Cardiac fibroblast (primary cell): Measurements from ENCODE around the gene CAB39L.

Source experiments
- DNase-seq, 2 donors: peaks; one replicate each; pipeline versions ENCODE4 v3.0.0 to v3.0.0-alpha.2; 2010; ENCODE audit warnings: low read depth in 2 of 2
- H3K4me3 ChIP-seq, 2 donors: replicated peaks in 1 of 2; 1 replicate in 1 of 2; 2 replicates in 1 of 2; pipeline ENCODE4 v1.5.1; 2011; ENCODE audit warnings: low read depth in 2 of 2, low read length in 2 of 2, mild to moderate bottlenecking in 2 of 2, moderate library complexity in 1 of 2
- TF ChIP-seq, protein P1 (sequence below): IDR thresholded peaks from one replicate; pipeline ENCODE4 v1.5.1; 2011; ENCODE audit warnings: low read depth, mild to moderate bottlenecking, low read length, inconsistent platforms

The CAB39L gene

DNA sequence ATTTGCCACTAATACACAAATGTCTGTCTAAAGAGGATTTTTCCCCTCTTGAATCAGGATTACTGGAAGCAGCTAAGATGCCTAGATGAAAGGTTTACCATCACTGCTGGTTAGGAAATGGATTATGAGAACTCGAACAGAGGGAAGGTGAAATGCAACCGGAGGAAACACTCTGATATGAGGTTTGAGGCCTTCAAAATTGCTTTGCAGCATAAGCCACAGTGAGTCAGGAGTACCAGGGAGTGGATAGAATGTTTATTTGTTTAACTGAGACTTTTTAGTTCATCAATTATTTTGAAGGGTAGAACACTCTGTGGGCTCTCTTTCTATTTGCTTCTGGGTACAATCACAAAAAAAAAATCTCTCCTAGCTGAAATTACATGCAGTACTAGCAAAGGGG lies 178.0 kb downstream of the CAB39L start:
- TF ChIP-seq, protein P1, sequence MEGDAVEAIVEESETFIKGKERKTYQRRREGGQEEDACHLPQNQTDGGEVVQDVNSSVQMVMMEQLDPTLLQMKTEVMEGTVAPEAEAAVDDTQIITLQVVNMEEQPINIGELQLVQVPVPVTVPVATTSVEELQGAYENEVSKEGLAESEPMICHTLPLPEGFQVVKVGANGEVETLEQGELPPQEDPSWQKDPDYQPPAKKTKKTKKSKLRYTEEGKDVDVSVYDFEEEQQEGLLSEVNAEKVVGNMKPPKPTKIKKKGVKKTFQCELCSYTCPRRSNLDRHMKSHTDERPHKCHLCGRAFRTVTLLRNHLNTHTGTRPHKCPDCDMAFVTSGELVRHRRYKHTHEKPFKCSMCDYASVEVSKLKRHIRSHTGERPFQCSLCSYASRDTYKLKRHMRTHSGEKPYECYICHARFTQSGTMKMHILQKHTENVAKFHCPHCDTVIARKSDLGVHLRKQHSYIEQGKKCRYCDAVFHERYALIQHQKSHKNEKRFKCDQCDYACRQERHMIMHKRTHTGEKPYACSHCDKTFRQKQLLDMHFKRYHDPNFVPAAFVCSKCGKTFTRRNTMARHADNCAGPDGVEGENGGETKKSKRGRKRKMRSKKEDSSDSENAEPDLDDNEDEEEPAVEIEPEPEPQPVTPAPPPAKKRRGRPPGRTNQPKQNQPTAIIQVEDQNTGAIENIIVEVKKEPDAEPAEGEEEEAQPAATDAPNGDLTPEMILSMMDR = no peak
- DNase-seq = peak; percentile 1 to 2
- H3K4me3 ChIP-seq = no peak overlapping the region

DNA sequence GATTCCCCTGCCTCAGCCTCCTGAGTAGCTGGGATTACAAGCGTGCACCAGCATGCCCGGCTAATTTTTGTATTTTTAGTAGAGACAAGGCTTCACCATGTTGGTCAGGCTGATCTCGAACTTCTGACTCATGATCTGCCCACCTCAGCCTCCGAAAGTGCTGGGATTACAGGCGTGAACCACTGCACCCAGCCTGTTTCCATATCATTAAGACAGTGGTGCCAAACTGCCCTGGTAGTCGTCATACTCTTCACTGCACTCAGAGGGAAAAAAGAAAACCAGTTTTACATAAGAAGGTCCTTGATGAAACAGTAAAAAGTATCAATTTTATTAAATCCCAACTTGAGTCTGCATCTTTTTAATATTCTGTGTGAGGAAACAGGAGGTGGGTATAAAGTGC lies 181.2 kb downstream of the CAB39L start:
- no peak overlapping the region for H3K4me3 ChIP-seq
- DNase-seq = no peak
- TF ChIP-seq, protein P1 = no peak

DNA sequence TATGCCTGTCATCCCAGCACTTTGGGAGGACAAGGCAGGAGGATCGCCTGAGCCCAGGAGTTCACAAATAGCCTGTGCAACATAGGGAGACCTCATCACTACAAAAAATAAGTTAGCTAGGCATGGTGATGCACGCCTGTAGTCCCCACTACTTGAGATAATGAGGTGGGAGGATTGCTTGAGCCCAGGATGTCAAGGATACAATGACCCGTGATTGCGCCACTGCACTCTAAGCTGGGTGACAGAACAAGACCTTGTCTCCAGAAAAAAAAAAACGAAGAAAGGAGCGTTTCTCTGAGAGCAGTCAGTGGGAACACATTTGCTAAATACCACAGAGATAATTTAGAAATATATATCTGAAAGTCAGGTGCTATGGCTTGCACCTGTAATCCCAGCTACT lies 184.3 kb downstream of the CAB39L start:
- H3K4me3 ChIP-seq = no peak overlapping the region
- no peak for DNase-seq
- TF ChIP-seq, protein P1 = no peak
